SU-DHL-6 (cell line): ENCODE measurements around the gene IRF1.

Experiments
- H2AFZ ChIP-seq: fragments of 200-600 bp; sonication (generic); 2 replicates; pipeline ENCODE4 v1.6.1; 2014; ENCODE audit warnings: low read depth, mild to moderate bottlenecking, moderate library complexity, mixed read lengths, antibody characterized with exemption, low read length; ENCODE audit not compliant: severe bottlenecking
- H3F3A ChIP-seq: fragments of 200-600 bp; shearing (Covaris generic); 2 replicates; pipeline ENCODE4 v1.6.0; 2016; ENCODE audit warnings: antibody characterized with exemption, mild to moderate bottlenecking; ENCODE audit not compliant: insufficient read depth
- H3K27ac ChIP-seq: fragments of 200-600 bp; sonication (generic); 2 replicates; pipeline ENCODE4 v1.5.1; 2016; ENCODE audit warnings: low read depth, mild to moderate bottlenecking, low read length, moderate library complexity, mixed read lengths
- H3K27me3 ChIP-seq: fragments of 200-600 bp; sonication (generic), shearing (Covaris generic); 2 replicates; pipeline ENCODE4 v1.6.0; 2014; ENCODE audit warnings: mild to moderate bottlenecking, low read length
- H3K36me3 ChIP-seq: fragments of 200-600 bp; sonication (generic); 2 replicates; pipeline ENCODE4 v1.6.1; 2014; ENCODE audit warnings: mild to moderate bottlenecking, low read length, mixed read lengths
- H3K4me2 ChIP-seq: fragments of 300-600, 200-600 bp; shearing (Covaris generic), sonication (generic); 2 replicates; pipeline ENCODE4 v1.6.0; 2014; ENCODE audit warnings: low read length, low read depth, mild to moderate bottlenecking; ENCODE audit not compliant: poor library complexity, severe bottlenecking
- H3K4me3 ChIP-seq: fragments of 200-600 bp; sonication (generic); 2 replicates; pipeline ENCODE4 v1.5.1; 2014; ENCODE audit warnings: antibody characterized with exemption, low read length, mild to moderate bottlenecking, mixed read lengths; ENCODE audit not compliant: insufficient read depth, poor library complexity, severe bottlenecking
- H3K79me2 ChIP-seq: fragments of 200-600 bp; sonication (generic); 2 replicates; pipeline ENCODE4 v1.6.1; 2014; ENCODE audit warnings: mild to moderate bottlenecking, low read length, moderate library complexity; ENCODE audit not compliant: insufficient read depth
- H3K9ac ChIP-seq: fragments of 200-600 bp; sonication (generic); 2 replicates; pipeline ENCODE4 v1.7.0; 2014; ENCODE audit warnings: mild to moderate bottlenecking, low read length
- H3K9me2 ChIP-seq: fragments of 200-600 bp; sonication (generic); replicated peaks from 2 replicates; pipeline ENCODE4 v1.6.1; 2014; ENCODE audit warnings: low read length; ENCODE audit not compliant: insufficient read depth
- H3K9me3 ChIP-seq: fragments of 200-600 bp; sonication (generic); 2 replicates; pipeline ENCODE4 v1.6.1; 2014; ENCODE audit warnings: low read length, mixed read lengths; ENCODE audit not compliant: insufficient read depth
- H4K20me1 ChIP-seq: fragments of 200-600 bp; sonication (generic); 2 replicates; pipeline ENCODE4 v1.6.1; 2014; ENCODE audit warnings: low read depth, mild to moderate bottlenecking, antibody characterized with exemption, low read length, moderate library complexity, mixed read lengths
- CTCF ChIP-seq: fragments of 200-600 bp; sonication (generic); IDR thresholded peaks from one replicate; pipeline ENCODE4 v1.5.1; 2017; ENCODE audit warnings: antibody characterized with exemption, mild to moderate bottlenecking, low read length, moderate library complexity; ENCODE audit not compliant: insufficient read depth, poor library complexity, severe bottlenecking
- EZH2phosphoT487 ChIP-seq: fragments of 200-600 bp; sonication (generic), shearing (Covaris generic); conservative IDR thresholded peaks from 2 replicates; pipeline ENCODE4 v1.6.1; 2018; ENCODE audit warnings: mild to moderate bottlenecking, antibody characterized with exemption, low read length, moderate library complexity, mixed read lengths

IRF1 gene

GRCh38 chr5:132459031-132459982 lies 31.3 kb downstream of the IRF1 start:
- H3K27me3 ChIP-seq = no peaks in the 10 kb centered on the region
- no peak overlapping the region for H3K4me3 ChIP-seq
- no peaks in the 10 kb centered on the region for H3F3A ChIP-seq
- no peak overlapping the region for H2AFZ ChIP-seq
- no peak for TF ChIP-seq EZH2phosphoT487
- TF ChIP-seq CTCF = no peak
- no peaks in the 10 kb centered on the region for H3K9me3 ChIP-seq
- no peaks in the 10 kb centered on the region for H4K20me1 ChIP-seq
- H3K9ac ChIP-seq = no peak overlapping the region
- no peak overlapping the region for H3K4me2 ChIP-seq
- no peak overlapping the region for H3K27ac ChIP-seq
- no peaks in the 10 kb centered on the region for H3K36me3 ChIP-seq
- H3K9me2 ChIP-seq = no peaks in the 10 kb centered on the region
- H3K79me2 ChIP-seq = no peaks in the 10 kb centered on the region

- Histone ChIP-seq H3K4me3 (no peak overlapping the region), H3K9ac (no peak overlapping the region), H3K27me3 (no peaks in the 10 kb centered on the region), H3K4me2 (no peak overlapping the region), H2AFZ (no peak overlapping the region), H3K9me2 (no peaks in the 10 kb centered on the region), H4K20me1 (no peaks in the 10 kb centered on the region), H3K27ac (no peak overlapping the region), H3K36me3 (no peaks in the 10 kb centered on the region), H3K79me2 (no peaks in the 10 kb centered on the region), H3K9me3 (no peaks in the 10 kb centered on the region), H3F3A (no peaks in the 10 kb centered on the region)
- TF ChIP-seq EZH2phosphoT487 (no peak), CTCF (no peak)
Measured at GRCh38 chr5:132458651-132459030, 31.9 kb downstream of the IRF1 start.

- no peaks in the 10 kb centered on the region for H3K9me3 ChIP-seq
- no peak overlapping the region for H2AFZ ChIP-seq
- H3K27ac ChIP-seq = no peak overlapping the region
- no peak overlapping the region for H3K4me3 ChIP-seq
- H4K20me1 ChIP-seq = no peaks in the 10 kb centered on the region
- TF ChIP-seq CTCF (no peak), EZH2phosphoT487 (no peak)
- no peaks in the 10 kb centered on the region for H3K9me2 ChIP-seq
- H3K79me2 ChIP-seq = no peaks in the 10 kb centered on the region
- H3K4me2 ChIP-seq = no peak overlapping the region
- no peak overlapping the region for H3K9ac ChIP-seq
- H3K36me3 ChIP-seq = no peaks in the 10 kb centered on the region
- no peaks in the 10 kb centered on the region for H3K27me3 ChIP-seq
- no peaks in the 10 kb centered on the region for H3F3A ChIP-seq
Measured at GRCh38 chr5:132458226-132458560, 32.4 kb downstream of the IRF1 start.
